Pancreas (tissue), 10 donors: ENCODE data around the gene PDZD2. TPM values are rescaled to one million over a fixed set of nuclear protein-coding genes. Genes with fewer than 3 reads are reported as not detected.

ENCODE experiments used
- ATAC-seq, 4 donors: fragments of 200-7000 bp; cut with Tn5 transposase; one replicate each; pipeline versions ENCODE4 v1.8.0 to v1.9.1; 2020; ENCODE audit warnings: mild to moderate bottlenecking in 4 of 4, moderate library complexity in 4 of 4
- DNase-seq, 6 donors: peaks; one replicate each; pipeline ENCODE4 v3.0.0-alpha.2; 2020
- FAIRE-seq: peaks from 2 replicates; lab custom pipeline; 2012; peaks lifted over from hg19 to GRCh38; lab: Jason Lieb, UNC
- H3K27ac ChIP-seq, 4 donors: fragments of 200-600 bp; sonication (generic); 1 replicate in 3 of 4; 2 replicates in 1 of 4; pipeline versions ENCODE4 v1.5.0 to v1.8.0; 2020
- H3K27me3 ChIP-seq, 4 donors: fragments of 200-600 bp; one replicate each; pipeline ENCODE4 v1.8.0; 2021
- H3K36me3 ChIP-seq, 3 donors: fragments of 200-600 bp; sonication (generic) in 1 of 3; one replicate each; pipeline versions ENCODE4 v1.5.0 to v1.8.0; 2020 to 2021
- H3K4me1 ChIP-seq, 3 donors: fragments of 200-600 bp; one replicate each; pipeline ENCODE4 v1.8.0; 2021
- H3K4me3 ChIP-seq, 4 donors: fragments of 200-600 bp; sonication (generic) in 2 of 4; one replicate each; pipeline versions ENCODE4 v1.5.0 to v1.8.0; 2020 to 2021
- H3K9me3 ChIP-seq, 4 donors: fragments of 200-600 bp; one replicate each; pipeline ENCODE4 v1.8.0; 2021
- WGBS, 2 donors: extraction: QIAGEN DNeasy Blood & Tissue Kit; methylation state at CpG; one replicate each; pipeline ENCODE4 v1.1.7; 2013; 5-methylcytosine and 5-hydroxymethylcytosine counted together
- intact Hi-C, 3 donors: fragments of 100-400 bp; cut with DNase I; formaldehyde crosslinking; loops; one replicate each; pipeline versions ENCODE4 v1.11.1 to v1.14.2; 2022
- polyA plus RNA-seq, 2 donors: library from polyadenylated mRNA; stranded (reverse); fragments of 200-250 nt; gene quantifications; one replicate each; pipeline ENCODE4 v1.2.3, GENCODE V29; 2013
- total RNA-seq, 6 donors: library from RNA; stranded (reverse); fragmentation: NEBNext Ultra II Directional in 4 of 6; extraction: Animal tissue kit (Norgen Biotek cat#: 25700) in 4 of 6; gene quantifications; one replicate each; pipeline versions ENCODE4 v1.2.1 to v1.2.4, GENCODE V29; 2021 to 2023
- TF ChIP-seq, protein P1 (sequence below), 4 donors: fragments of 200-600 bp; sonication (generic) in 3 of 4; IDR thresholded peaks; one replicate each; pipeline versions ENCODE4 v1.5.0 to v1.8.0; 2021; ENCODE audit warnings: antibody characterized with exemption in 4 of 4
- donor health status: healthy with polysubstance abuse.
- donor health status: DM: no; HTN: no; CAD: no; lungs with moderate emphysema.
- donor health status: DM: no; HTN: no; CAD: no.
- donor health status: control.
- donor health status: control.
- donor health status: Bipolar disorder and iron deficiency.
- donor health status: DM: yes; HTN: yes; CAD: no.
- donor health status: DM: no; HTN: no; CAD: no.
- donor health status: DM: no; HTN: no; CAD: no.
- donor health status: DM: yes; HTN: yes; CAD: no.

The PDZD2 gene
- total and polyA plus RNA-seq, 8 donors, result 1.4 to 4.5 (median 3.3) TPM

DNA sequence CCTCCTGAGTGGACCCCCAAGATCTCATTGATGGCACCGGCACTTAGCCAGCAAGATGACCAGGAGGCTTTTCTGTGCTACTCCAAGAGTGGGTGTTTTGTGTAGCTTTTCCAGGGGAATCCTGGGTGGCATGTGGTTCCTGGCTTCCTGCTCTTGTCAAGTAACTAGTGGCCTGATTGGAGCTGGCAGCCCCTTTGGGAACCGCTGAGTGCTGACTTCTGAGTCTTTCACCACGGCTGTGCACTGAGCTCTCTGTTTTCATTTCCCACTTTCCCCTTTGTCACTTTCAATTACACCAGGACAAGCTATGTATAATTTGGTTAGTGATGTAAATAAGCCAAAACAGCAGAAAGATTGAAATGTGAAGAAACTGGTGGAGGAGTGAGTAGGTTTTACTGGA lies 279.8 kb downstream of the PDZD2 start:
- 69 to 87% methylated on average over 3 of the region's 3 CpGs for WGBS, 2 donors
- intact Hi-C loops, result no loop called here
- TF ChIP-seq, protein P1, sequence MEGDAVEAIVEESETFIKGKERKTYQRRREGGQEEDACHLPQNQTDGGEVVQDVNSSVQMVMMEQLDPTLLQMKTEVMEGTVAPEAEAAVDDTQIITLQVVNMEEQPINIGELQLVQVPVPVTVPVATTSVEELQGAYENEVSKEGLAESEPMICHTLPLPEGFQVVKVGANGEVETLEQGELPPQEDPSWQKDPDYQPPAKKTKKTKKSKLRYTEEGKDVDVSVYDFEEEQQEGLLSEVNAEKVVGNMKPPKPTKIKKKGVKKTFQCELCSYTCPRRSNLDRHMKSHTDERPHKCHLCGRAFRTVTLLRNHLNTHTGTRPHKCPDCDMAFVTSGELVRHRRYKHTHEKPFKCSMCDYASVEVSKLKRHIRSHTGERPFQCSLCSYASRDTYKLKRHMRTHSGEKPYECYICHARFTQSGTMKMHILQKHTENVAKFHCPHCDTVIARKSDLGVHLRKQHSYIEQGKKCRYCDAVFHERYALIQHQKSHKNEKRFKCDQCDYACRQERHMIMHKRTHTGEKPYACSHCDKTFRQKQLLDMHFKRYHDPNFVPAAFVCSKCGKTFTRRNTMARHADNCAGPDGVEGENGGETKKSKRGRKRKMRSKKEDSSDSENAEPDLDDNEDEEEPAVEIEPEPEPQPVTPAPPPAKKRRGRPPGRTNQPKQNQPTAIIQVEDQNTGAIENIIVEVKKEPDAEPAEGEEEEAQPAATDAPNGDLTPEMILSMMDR (IDR thresholded peaks at IDR 0.05), result no peak
- Histone ChIP-seq H3K4me1 (no peaks in the 10 kb centered on the region), H3K27me3 (no peaks in the 10 kb centered on the region), H3K4me3 (no peak overlapping the region), H3K36me3 (no peaks in the 10 kb centered on the region), H3K9me3 (no peaks in the 10 kb centered on the region), H3K27ac (no peak overlapping the region)
- no peak for FAIRE-seq
- no peak for ATAC-seq
- DNase-seq, result no peak

DNA sequence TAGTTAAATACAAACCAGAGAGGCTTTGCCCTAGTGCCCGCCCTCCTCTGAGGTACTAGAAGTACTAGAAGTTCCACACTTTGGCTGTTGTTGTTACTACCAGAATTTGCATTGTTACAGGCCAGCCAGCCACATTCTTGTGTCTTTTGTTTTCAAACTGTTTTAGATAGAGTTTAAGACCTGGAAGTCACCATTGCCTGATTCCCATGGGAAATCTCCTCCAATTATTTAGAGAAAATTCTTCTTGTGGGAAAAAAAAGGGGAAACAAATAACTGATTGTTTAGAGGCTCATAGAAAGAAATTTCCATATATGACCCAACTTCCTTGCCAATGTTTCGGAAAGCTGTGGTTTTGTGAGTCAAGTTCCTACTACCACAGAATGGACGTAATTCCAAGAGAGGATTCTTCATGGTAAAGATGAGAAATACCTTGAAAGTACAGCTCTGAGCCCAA lies 282.9 kb downstream of the PDZD2 start:
- no peak for ATAC-seq

DNA sequence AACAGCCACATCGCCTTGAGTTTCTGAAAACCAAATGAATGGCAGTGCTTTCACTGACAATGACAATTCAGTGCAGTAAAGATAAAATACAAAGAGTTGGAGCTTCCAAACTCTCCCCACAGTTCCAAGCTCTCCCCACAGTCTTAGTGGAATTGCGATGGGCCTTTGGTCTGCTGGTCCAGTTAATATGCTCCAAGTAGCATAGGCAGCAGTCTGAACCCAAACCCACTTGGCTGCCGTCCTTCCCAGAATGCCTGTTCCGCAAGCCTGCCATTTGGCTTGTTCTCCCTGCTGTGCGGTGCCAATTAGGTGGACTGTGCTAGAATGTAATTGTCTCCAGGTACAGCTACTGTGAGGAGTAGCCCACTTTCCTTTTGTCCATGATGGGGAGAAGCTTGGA lies 285.1 kb downstream of the PDZD2 start:
- no peak for FAIRE-seq
- no peaks in the 10 kb centered on the region for H3K9me3 ChIP-seq
- intact Hi-C loops, result no loop called here
- H3K4me1 ChIP-seq, result no peaks in the 10 kb centered on the region
- no peak overlapping the region for H3K27ac ChIP-seq
- H3K4me3 ChIP-seq, result no peak overlapping the region
- H3K36me3 ChIP-seq, result no peaks in the 10 kb centered on the region
- 64 to 96% methylated on average over 5 of the region's 5 CpGs for WGBS, 2 donors
- TF ChIP-seq, protein P1 (IDR thresholded peaks at IDR 0.05), result no peak
- no peak for ATAC-seq
- DNase-seq, result no peak
- no peaks in the 10 kb centered on the region for H3K27me3 ChIP-seq

More for the DNA sequence above, 282.9 kb downstream of the PDZD2 start:
- Histone ChIP-seq H3K4me3 (no peak overlapping the region), H3K9me3 (no peaks in the 10 kb centered on the region), H3K4me1 (no peaks in the 10 kb centered on the region), H3K36me3 (no peaks in the 10 kb centered on the region), H3K27me3 (no peaks in the 10 kb centered on the region), H3K27ac (no peak overlapping the region)
- 70 to 82% methylated on average over 3 of the region's 3 CpGs for WGBS, 2 donors
- no peak for DNase-seq
- no peak for FAIRE-seq
- TF ChIP-seq, protein P1 (IDR thresholded peaks at IDR 0.05), result no peak
- intact Hi-C loops, result no loop called here

DNA sequence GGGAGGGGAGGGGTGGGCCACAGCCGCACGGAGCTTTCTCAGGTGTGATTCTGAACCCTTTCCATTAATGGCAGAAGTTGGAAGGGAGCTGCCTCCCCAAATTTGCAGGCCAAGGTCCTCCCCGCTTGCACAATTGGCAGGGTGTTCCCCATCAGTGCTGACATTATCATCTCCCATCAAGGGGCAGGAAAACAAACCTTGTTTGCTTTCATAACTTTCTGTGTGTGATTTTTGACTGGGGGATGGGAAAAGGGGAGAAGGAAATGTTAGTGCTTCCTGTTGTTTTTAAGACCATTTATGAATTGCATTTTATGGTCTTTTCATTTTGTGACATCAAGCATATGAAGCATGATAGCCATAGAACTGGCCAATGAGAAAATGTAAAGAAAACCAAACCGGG lies 292.9 kb downstream of the PDZD2 start:
- no peaks in the 10 kb centered on the region for H3K36me3 ChIP-seq
- TF ChIP-seq, protein P1 (IDR thresholded peaks at IDR 0.05), result no peak
- no peak for DNase-seq
- ATAC-seq, result no peak
- H3K27me3 ChIP-seq, result no peaks in the 10 kb centered on the region
- intact Hi-C loops, result no loop called here
- 57 to 69% methylated on average over 4 of the region's 4 CpGs for WGBS, 2 donors
- H3K27ac ChIP-seq, result no peak overlapping the region
- no peaks in the 10 kb centered on the region for H3K4me1 ChIP-seq
- no peaks in the 10 kb centered on the region for H3K9me3 ChIP-seq
- H3K4me3 ChIP-seq, result no peak overlapping the region
- FAIRE-seq, result no peak

DNA sequence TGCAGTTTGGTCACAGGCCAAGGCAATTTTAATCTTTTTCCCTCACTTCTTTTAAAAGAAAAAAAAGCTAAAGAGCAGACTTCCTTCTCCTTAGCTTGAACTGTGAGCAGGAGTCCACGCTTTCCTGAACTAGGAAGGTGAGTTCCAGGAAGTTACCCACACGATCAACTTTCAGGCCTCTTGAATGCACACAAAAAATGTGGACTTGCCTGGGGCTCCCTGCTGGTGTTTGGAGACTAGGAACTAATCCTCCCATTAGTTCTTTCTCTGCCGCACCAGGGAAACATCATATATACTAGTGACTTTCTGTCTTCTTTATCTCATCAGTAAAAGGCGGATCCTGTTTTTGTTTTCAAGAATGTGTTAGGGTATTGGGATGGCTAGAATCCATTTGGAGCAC lies 295.2 kb downstream of the PDZD2 start:
- no peak for FAIRE-seq
- H3K27ac ChIP-seq, result no peak overlapping the region
- no peaks in the 10 kb centered on the region for H3K4me1 ChIP-seq
- WGBS, 2 donors, result 79 to 89% methylated on average over 4 of the region's 4 CpGs
- H3K4me3 ChIP-seq, result no peak overlapping the region
- intact Hi-C loops, result no loop called here
- H3K27me3 ChIP-seq, result no peaks in the 10 kb centered on the region
- DNase-seq, result no peak
- no peak for ATAC-seq
- H3K36me3 ChIP-seq, result no peaks in the 10 kb centered on the region
- TF ChIP-seq, protein P1 (IDR thresholded peaks at IDR 0.05), result no peak
- H3K9me3 ChIP-seq, result no peaks in the 10 kb centered on the region
